ENCODE measurements around the gene LPIN3. TPM values are rescaled to one million over a fixed set of nuclear protein-coding genes. Genes with fewer than 3 reads are reported as not detected.

Gene LPIN3
- total RNA-seq, 1 donor from 2014 or later, result 20.1 TPM

GRCh38 chr20:41408156-41408794, 67.7 kb downstream of the LPIN3 start:
- H3K4me1 Mint-ChIP-seq (ENCODE audit: unreplicated experiment), result peaks cover 35% of the 10 kb centered on the region
- H3K36me3 Mint-ChIP-seq (ENCODE audit: low read depth, unreplicated experiment), result peaks cover 53% of the 10 kb centered on the region
- TF ChIP-seq CTCF (IDR thresholded peaks at IDR 0.05; ENCODE audit: unreplicated experiment), result no peak
- H3K27ac Mint-ChIP-seq (ENCODE audit: unreplicated experiment), result no peak overlapping the region
- H3K4me3 Mint-ChIP-seq (ENCODE audit: unreplicated experiment), result no peak overlapping the region
- H3K9me3 Mint-ChIP-seq (ENCODE audit: unreplicated experiment), result no peaks in the 10 kb centered on the region
- peaks cover 5% of the 10 kb centered on the region for H3K27me3 Mint-ChIP-seq (ENCODE audit: unreplicated experiment)
- DNase-seq (ENCODE audit: low spot score), result no peak

- peaks cover 8% of the 10 kb centered on the region for H3K27me3 Mint-ChIP-seq (ENCODE audit: unreplicated experiment)
- no peak for TF ChIP-seq CTCF (IDR thresholded peaks at IDR 0.05; ENCODE audit: unreplicated experiment)
- peaks cover 57% of the 10 kb centered on the region for H3K36me3 Mint-ChIP-seq (ENCODE audit: low read depth, unreplicated experiment)
- H3K4me1 Mint-ChIP-seq (ENCODE audit: unreplicated experiment), result peaks cover 42% of the 10 kb centered on the region
- H3K27ac Mint-ChIP-seq (ENCODE audit: unreplicated experiment), result no peak overlapping the region
- no peak overlapping the region for H3K4me3 Mint-ChIP-seq (ENCODE audit: unreplicated experiment)
- DNase-seq (ENCODE audit: low spot score), result no peak
- no peaks in the 10 kb centered on the region for H3K9me3 Mint-ChIP-seq (ENCODE audit: unreplicated experiment)
Observed at GRCh38 chr20:41408986-41409385, 68.4 kb downstream of the LPIN3 start.

Other genes with a start within 250 kb of the LPIN3 start
- gene PLCG1, start 203.3 kb upstream of the LPIN3 start, total RNA-seq (ENCODE audit: unreplicated experiment), result 456 TPM
- 20.9 TPM for gene ZHX3, start 23.1 kb upstream of the LPIN3 start, total RNA-seq (ENCODE audit: unreplicated experiment)
- 0.28 TPM for gene EMILIN3, start 26.0 kb downstream of the LPIN3 start, total RNA-seq (ENCODE audit: unreplicated experiment)

All from endothelial cell (in vitro differentiated cells).